GM23338 (cell line): ENCODE data around the gene TIMM22.

Experiments
- CREB1 ChIP-seq: fragments of 250-450 bp; sonication (Bioruptor Pico); IDR thresholded peaks from 2 replicates; pipeline ENCODE4 v1.5.0; 2020; ENCODE audit warnings: low read depth, mild to moderate bottlenecking, moderate library complexity
- CTCF ChIP-seq, 2 experiments: fragments of 200-600 bp in 1 of 2; sonication (generic) in 1 of 2; conservative IDR thresholded peaks; 2 replicates each; pipeline versions ENCODE4 v1.5.1 to v1.6.1; 2016 to 2017; ENCODE audit warnings: antibody characterized with exemption in 2 of 2, low read depth in 2 of 2, mild to moderate bottlenecking in 2 of 2, moderate library complexity in 1 of 2
- EZH2 ChIP-seq: fragments of 200-600 bp; sonication (generic); IDR thresholded peaks from one replicate; pipeline ENCODE4 v1.8.0; 2017; ENCODE audit warnings: antibody characterized with exemption, mild to moderate bottlenecking, low read depth; ENCODE audit not compliant: unreplicated experiment
- EZH2phosphoT487 ChIP-seq: fragments of 200-600 bp; sonication (generic); IDR thresholded peaks from one replicate; pipeline ENCODE4 v1.8.1; 2018; ENCODE audit warnings: antibody characterized with exemption; ENCODE audit not compliant: unreplicated experiment
- JUNB ChIP-seq: IDR thresholded peaks from one replicate; pipeline ENCODE4 v1.6.1; 2016; ENCODE audit warnings: antibody characterized with exemption; ENCODE audit not compliant: unreplicated experiment
- NANOG ChIP-seq: IDR thresholded peaks from 2 replicates; pipeline ENCODE4 v1.6.1; 2016; ENCODE audit warnings: antibody characterized with exemption, borderline replicate concordance
- POLR2AphosphoS5 ChIP-seq: IDR thresholded peaks from 2 replicates; pipeline ENCODE4 v1.6.1; 2016; ENCODE audit warnings: antibody characterized with exemption, low read depth
- TF ChIP-seq, protein P1 (sequence below): IDR thresholded peaks from 2 replicates; pipeline ENCODE4 v1.6.1; 2016; ENCODE audit warnings: antibody characterized with exemption

DNA sequence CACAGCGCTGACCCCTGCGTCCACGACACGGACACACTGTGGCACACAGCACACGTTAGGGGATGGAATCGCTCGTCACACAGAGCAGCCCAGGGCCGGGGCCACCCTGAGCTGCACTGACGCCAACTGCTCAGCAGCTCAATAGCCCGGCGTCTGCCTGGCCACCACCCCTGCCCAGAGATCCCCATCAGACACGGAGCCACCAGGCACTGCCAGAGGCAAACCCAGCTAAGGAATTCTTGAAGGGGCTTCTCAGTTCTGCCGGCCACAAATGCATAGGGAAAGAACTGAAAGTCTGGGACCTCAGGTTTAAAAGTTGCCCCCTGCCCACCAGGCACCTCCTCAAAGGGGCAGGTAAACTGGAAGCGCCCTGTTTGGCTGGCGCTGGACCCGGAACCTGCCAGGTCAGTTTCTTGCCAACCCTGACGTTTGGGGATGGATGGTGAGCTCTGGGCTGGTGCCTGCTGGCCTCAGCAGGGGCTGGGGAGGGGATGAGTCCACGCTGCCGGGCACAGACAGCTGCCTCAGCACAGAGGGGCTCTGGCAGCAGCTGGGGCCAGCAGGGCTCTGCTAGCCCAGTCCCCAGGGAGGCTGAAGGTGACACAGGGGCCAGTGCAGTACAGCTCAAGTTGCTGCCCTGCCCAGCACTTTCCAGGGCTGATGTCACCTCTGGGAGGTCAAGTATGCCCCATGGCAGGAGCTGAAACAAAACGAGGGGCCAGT is 33.2 kb downstream of the TIMM22 start:
- no peak for TF ChIP-seq CTCF (conservative IDR thresholded peaks at IDR 0.05; ENCODE audit: low read depth in 2 of 2)
- no peak for TF ChIP-seq EZH2
- TF ChIP-seq CREB1, result no peak
- TF ChIP-seq EZH2phosphoT487, result no peak
- TF ChIP-seq JUNB, result no peak
- no peak for TF ChIP-seq POLR2AphosphoS5
- TF ChIP-seq, protein P1, sequence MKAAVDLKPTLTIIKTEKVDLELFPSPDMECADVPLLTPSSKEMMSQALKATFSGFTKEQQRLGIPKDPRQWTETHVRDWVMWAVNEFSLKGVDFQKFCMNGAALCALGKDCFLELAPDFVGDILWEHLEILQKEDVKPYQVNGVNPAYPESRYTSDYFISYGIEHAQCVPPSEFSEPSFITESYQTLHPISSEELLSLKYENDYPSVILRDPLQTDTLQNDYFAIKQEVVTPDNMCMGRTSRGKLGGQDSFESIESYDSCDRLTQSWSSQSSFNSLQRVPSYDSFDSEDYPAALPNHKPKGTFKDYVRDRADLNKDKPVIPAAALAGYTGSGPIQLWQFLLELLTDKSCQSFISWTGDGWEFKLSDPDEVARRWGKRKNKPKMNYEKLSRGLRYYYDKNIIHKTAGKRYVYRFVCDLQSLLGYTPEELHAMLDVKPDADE, result no peak
- no peak for TF ChIP-seq NANOG
